HCT116 (cell line): Measurements from ENCODE around the gene EPN1. TPM values are rescaled to one million over a fixed set of nuclear protein-coding genes. Genes with fewer than 3 reads are reported as not detected.

Source experiments
- ATAC-seq: fragments of 200-7000 bp; cut with Tn5 transposase; 2 replicates; pipeline ENCODE4 v1.9.1; 2020; ENCODE audit warnings: mild to moderate bottlenecking, moderate library complexity
- BruUV-seq: library from RNA; stranded (reverse); fragments of 400-500 nt; replicated peaks from 2 replicates; lab custom pipeline; 2021; lab: Mats Ljungman, UMichigan
- CTCF ChIA-PET: fragments of 300-600 bp; sonication (Branson Sonifier 250); formaldehyde crosslinking; loops from one replicate; lab custom pipeline; 2021; ENCODE audit warnings: antibody characterized with exemption; lab: Charles Lee
- POLR2A ChIA-PET: fragments of 300-600, 350-600 bp; sonication (Branson Sonifier 250); formaldehyde crosslinking; loops from one replicate; lab custom pipeline; 2021; ENCODE audit warnings: antibody characterized with exemption; lab: Charles Lee
- RAD21 ChIA-PET, 2 experiments: fragments of 300-600 bp; sonication (Branson Sonifier 250); formaldehyde crosslinking; loops; one replicate each; lab custom pipeline; 2023; ENCODE audit warnings: low total read pairs in 2 of 2; ENCODE audit not compliant: uncharacterized antibody in 2 of 2, unreplicated experiment in 2 of 2, low non-redundant PET in 1 of 2; lab: Charles Lee
- DNase-seq: peaks from one replicate; pipeline ENCODE4 v3.0.0-alpha.2; 2010; ENCODE audit warnings: low read depth, low spot score
- H2AFZ ChIP-seq: fragments of 200-600 bp; shearing (Covaris generic), sonication (generic); 2 replicates; pipeline ENCODE4 v1.6.1; 2017; ENCODE audit warnings: low read depth, mixed run types, mixed read lengths, antibody characterized with exemption, low read length; ENCODE audit not compliant: poor library complexity, severe bottlenecking
- H3K27ac ChIP-seq: 2 replicates; pipeline ENCODE4 v1.5.1; 2012; ENCODE audit warnings: low read depth, low read length
- H3K27me3 ChIP-seq: fragments of 200-600 bp; sonication (generic); 2 replicates; pipeline ENCODE4 v1.6.1; 2016; ENCODE audit warnings: mixed run types, low read length, mixed read lengths; ENCODE audit not compliant: insufficient read depth
- H3K36me3 ChIP-seq, 2 experiments: fragments of 200-500 bp in 1 of 2; fragments of 200-600 bp in 1 of 2; sonication (Bioruptor generic) in 1 of 2; sonication (generic) in 1 of 2; 2 replicates each; pipeline versions ENCODE4 v1.5.1 to v1.6.1; 2014 to 2016; ENCODE audit warnings: low read length in 2 of 2, inconsistent platforms in 1 of 2, mixed read lengths in 1 of 2, mixed run types in 1 of 2; ENCODE audit not compliant: insufficient read depth in 2 of 2, control insufficient read depth in 1 of 2
- H3K4me1 ChIP-seq, 2 experiments: fragments of 200-600 bp in 1 of 2; sonication (generic) in 1 of 2; 2 replicates each; pipeline versions ENCODE4 v1.5.1 to v1.6.1; 2012 to 2017; ENCODE audit warnings: low read length in 2 of 2, inconsistent platforms in 1 of 2, mild to moderate bottlenecking in 1 of 2, mixed read lengths in 1 of 2, mixed run types in 1 of 2, moderate library complexity in 1 of 2; ENCODE audit not compliant: insufficient read depth in 2 of 2, control insufficient read depth in 1 of 2
- H3K4me2 ChIP-seq: fragments of 200-600 bp; sonication (generic); 2 replicates; pipeline ENCODE4 v1.6.1; 2017; ENCODE audit warnings: mixed run types, low read length, mixed read lengths
- H3K4me3 ChIP-seq, 2 experiments: fragments of 200-600 bp in 1 of 2; sonication (generic) in 1 of 2; replicated peaks in 1 of 2; 2 replicates each; pipeline ENCODE4 v1.5.1; 2011 to 2016; ENCODE audit warnings: low read length in 2 of 2, control low read depth in 1 of 2, low read depth in 1 of 2, mild to moderate bottlenecking in 1 of 2, mixed read lengths in 1 of 2, mixed run types in 1 of 2
- H3K79me2 ChIP-seq: fragments of 200-600 bp; sonication (generic); 2 replicates; pipeline ENCODE4 v1.6.1; 2017; ENCODE audit warnings: mild to moderate bottlenecking, mixed run types, low read length, moderate library complexity, mixed read lengths; ENCODE audit not compliant: insufficient read depth
- H3K9ac ChIP-seq: fragments of 200-600 bp; sonication (generic); 2 replicates; pipeline ENCODE4 v1.6.1; 2016; ENCODE audit warnings: low read length, mixed read lengths
- H3K9me2 ChIP-seq: fragments of 200-600 bp; sonication (generic), shearing (Covaris generic); 2 replicates; pipeline ENCODE4 v1.6.1; 2017; ENCODE audit warnings: mixed run types, mild to moderate bottlenecking, moderate library complexity; ENCODE audit not compliant: insufficient read depth
- H3K9me3 ChIP-seq, 2 experiments: fragments of 200-500 bp in 1 of 2; fragments of 200-600 bp in 1 of 2; sonication (Bioruptor generic) in 1 of 2; sonication (generic) in 1 of 2; 2 replicates each; pipeline ENCODE4 v1.6.1; 2014 to 2017; ENCODE audit warnings: low read length in 2 of 2, mixed read lengths in 2 of 2, inconsistent platforms in 1 of 2, low read depth in 1 of 2, mild to moderate bottlenecking in 1 of 2, mixed run types in 1 of 2, moderate library complexity in 1 of 2; ENCODE audit not compliant: control insufficient read depth in 1 of 2, insufficient read depth in 1 of 2
- H4K20me1 ChIP-seq: fragments of 200-600 bp; sonication (generic), shearing (Covaris generic); 2 replicates; pipeline ENCODE4 v1.6.1; 2017; ENCODE audit warnings: mixed run types, mild to moderate bottlenecking, moderate library complexity; ENCODE audit not compliant: insufficient read depth
- ATF3 ChIP-seq: IDR thresholded peaks from 2 replicates; pipeline ENCODE4 v1.6.1; 2012
- CBX3 ChIP-seq: IDR thresholded peaks from 2 replicates; pipeline ENCODE4 v1.6.1; 2012; ENCODE audit warnings: low read depth
- CEBPB ChIP-seq: IDR thresholded peaks from 2 replicates; pipeline ENCODE4 v1.6.1; 2012; ENCODE audit warnings: low read depth
- CTCF ChIP-seq, 3 experiments: fragments of 200-600 bp in 1 of 3; sonication (generic) in 1 of 3; IDR thresholded peaks in 2 of 3; conservative IDR thresholded peaks in 1 of 3; 2 replicates each; pipeline ENCODE4 v1.5.1; 2012 to 2017; ENCODE audit warnings: low read depth in 2 of 3, low read length in 2 of 3, antibody characterized with exemption in 1 of 3, borderline replicate concordance in 1 of 3, control low read depth in 1 of 3, mild to moderate bottlenecking in 1 of 3, mixed read lengths in 1 of 3, mixed run types in 1 of 3, moderate library complexity in 1 of 3; ENCODE audit not compliant: insufficient read depth in 1 of 3
- EZH2phosphoT487 ChIP-seq: fragments of 200-600 bp; IDR thresholded peaks from 2 replicates; pipeline ENCODE4 v1.6.1; 2018; ENCODE audit warnings: antibody characterized with exemption, borderline replicate concordance
- JUND ChIP-seq: IDR thresholded peaks from 2 replicates; pipeline ENCODE4 v1.6.1; 2012
- POLR2A ChIP-seq: IDR thresholded peaks from 2 replicates; pipeline ENCODE4 v1.7.0; 2011; ENCODE audit warnings: borderline replicate concordance; ENCODE audit not compliant: insufficient read depth, insufficient read length; ENCODE audit errors: extremely low read depth
- RAD21 ChIP-seq: IDR thresholded peaks from 2 replicates; pipeline ENCODE4 v1.6.1; 2012; ENCODE audit warnings: low read depth, mild to moderate bottlenecking
- REST ChIP-seq: IDR thresholded peaks from 2 replicates; pipeline ENCODE4 v1.6.1; 2012; ENCODE audit warnings: low read depth
- SRF ChIP-seq: IDR thresholded peaks from 2 replicates; pipeline ENCODE4 v1.6.1; 2012; ENCODE audit warnings: low read depth
- TCF7L2 ChIP-seq: IDR thresholded peaks from 2 replicates; pipeline ENCODE4 v1.7.0; 2011; ENCODE audit warnings: borderline replicate concordance, inconsistent platforms; ENCODE audit not compliant: insufficient read depth, insufficient read length; ENCODE audit errors: extremely low read depth
- YY1 ChIP-seq: IDR thresholded peaks from 2 replicates; pipeline ENCODE4 v1.6.1; 2011; ENCODE audit warnings: low read length, low read depth, moderate library complexity, mild to moderate bottlenecking; ENCODE audit not compliant: insufficient replicate concordance; ENCODE audit errors: extremely low read depth
- ZFX ChIP-seq: fragments of 450-650 bp; IDR thresholded peaks from 2 replicates; pipeline ENCODE4 v1.6.1; 2017
- intact Hi-C: fragments of 100-400 bp; cut with micrococcal nuclease; formaldehyde crosslinking; loops from 2 replicates; pipeline ENCODE4 v1.10.0; 2022
- total RNA-seq: library from RNA; stranded (reverse); gene quantifications from one replicate; pipeline ENCODE4 v1.2.1, GENCODE V29; 2021; ENCODE audit not compliant: unreplicated experiment
- TF ChIP-seq, protein P1 (sequence below): IDR thresholded peaks from 2 replicates; pipeline ENCODE4 v1.6.1; 2012

EPN1 gene
- total RNA-seq, 1 experiment from 2014 or later: 122 TPM

DNA sequence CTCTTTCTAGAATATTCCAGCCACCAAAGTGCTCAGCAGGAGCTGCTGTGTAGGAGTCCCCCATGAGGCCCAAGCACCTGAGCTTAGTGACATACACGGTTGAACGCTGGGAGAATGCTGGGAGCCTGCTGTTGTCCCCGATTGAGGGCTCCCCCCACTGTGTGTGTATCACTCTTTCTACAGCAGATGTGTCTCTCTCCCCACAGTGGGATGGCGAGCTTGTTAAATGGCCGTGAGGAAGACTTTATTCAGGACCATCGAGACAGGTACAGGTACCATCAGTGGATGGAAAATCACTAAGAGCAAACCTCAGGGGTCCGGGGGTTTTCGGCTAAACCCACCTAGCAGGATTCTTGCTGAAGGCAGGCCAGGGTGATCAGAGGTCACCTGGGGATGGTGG is 22.7 kb downstream of the EPN1 start:
- no peak for TF ChIP-seq CBX3
- no peak for TF ChIP-seq TCF7L2
- no peak for TF ChIP-seq CTCF (IDR thresholded peaks at IDR 0.05 in 2 of 3, conservative IDR thresholded peaks at IDR 0.05 in 1 of 3; ENCODE audit: borderline replicate concordance in 1 of 3, insufficient read depth in 1 of 3, low read depth in 2 of 3, low read length in 2 of 3)
- no peak for TF ChIP-seq SRF
- no peak for TF ChIP-seq ATF3
- TF ChIP-seq RAD21: no peak
- no peak for TF ChIP-seq POLR2A
- TF ChIP-seq ZFX: no peak
- TF ChIP-seq, protein P1, sequence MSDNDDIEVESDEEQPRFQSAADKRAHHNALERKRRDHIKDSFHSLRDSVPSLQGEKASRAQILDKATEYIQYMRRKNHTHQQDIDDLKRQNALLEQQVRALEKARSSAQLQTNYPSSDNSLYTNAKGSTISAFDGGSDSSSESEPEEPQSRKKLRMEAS: no peak
- TF ChIP-seq CEBPB: no peak
- no peak for TF ChIP-seq JUND
- TF ChIP-seq EZH2phosphoT487: no peak
- TF ChIP-seq REST: no peak
- TF ChIP-seq YY1: no peak
- TF ChIP-seq, all 23 proteins: peak for 0
- H3K4me1 ChIP-seq: no peaks in the 10 kb centered on the region
- no peaks in the 10 kb centered on the region for H3K79me2 ChIP-seq
- DNase-seq: no peak
- no peak overlapping the region for H3K4me2 ChIP-seq
- no peak overlapping the region for H2AFZ ChIP-seq
- peak; percentile 26; the same call in 1 of the 2 replicates for ATAC-seq
- H3K9me2 ChIP-seq: no peaks in the 10 kb centered on the region
- intact Hi-C loops: no loop called here
- no peak overlapping the region for H3K4me3 ChIP-seq
- POLR2A ChIA-PET: no interaction called here
- peaks cover 23 to 27% of the 10 kb centered on the region in 2 experiments; a peak in 3 of 4 replicates for H3K36me3 ChIP-seq
- CTCF ChIA-PET: no interaction called here
- no peaks in the 10 kb centered on the region for H4K20me1 ChIP-seq
- H3K27me3 ChIP-seq: no peaks in the 10 kb centered on the region
- no peaks in the 10 kb centered on the region for H3K9me3 ChIP-seq
- H3K9ac ChIP-seq: no peak overlapping the region
- RAD21 ChIA-PET: no interaction called here
- no peak overlapping the region for H3K27ac ChIP-seq
- no TSS peak for BruUV-seq
